ENCODE data around the gene NRARP.

DNA sequence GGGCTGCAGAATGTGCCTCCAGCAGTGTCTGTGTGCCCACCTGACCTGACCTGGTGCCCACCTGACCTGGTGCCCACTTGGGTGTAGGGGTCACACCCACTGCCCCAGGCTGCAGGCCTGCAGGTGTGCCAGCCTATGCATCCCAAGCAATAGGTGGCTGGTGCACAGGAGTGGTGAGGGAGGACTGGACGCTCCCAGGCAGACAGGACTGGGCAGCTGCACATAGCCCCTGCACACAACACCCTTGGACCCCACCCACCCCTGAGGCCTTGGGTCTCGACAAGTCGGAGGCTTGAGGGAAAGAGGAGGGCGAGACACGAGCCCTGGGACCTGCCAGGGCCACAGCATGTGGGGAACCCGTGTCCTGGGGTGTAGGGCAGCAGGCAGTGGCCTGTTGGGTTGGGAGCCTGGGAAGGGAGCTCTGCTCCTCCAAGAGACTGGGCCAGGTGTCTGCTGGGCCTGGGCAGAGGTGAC is 10.8 kb upstream of the NRARP start:
- TF ChIP-seq POLR2A (IDR thresholded peaks at IDR 0.05; ENCODE audit: low read depth, low read length) (no peak), SPI1 (IDR thresholded peaks at IDR 0.05; ENCODE audit: low read depth, low read length) (no peak), POLR2AphosphoS5 (IDR thresholded peaks at IDR 0.05; ENCODE audit: low read depth, low read length) (no peak)

All from GM12891 (cell line).